Parathyroid adenoma (tissue), 2 donors: Measurements from ENCODE around the gene TRMT10B.

Experiments used
- H2AFZ ChIP-seq: fragments of 300-600 bp; sonication (generic); one replicate; pipeline ENCODE4 v1.7.0; 2017; ENCODE audit warnings: antibody characterized with exemption, mild to moderate bottlenecking
- H3K27ac ChIP-seq: fragments of 300-600 bp; sonication (generic); one replicate; pipeline ENCODE4 v1.7.0; 2017
- H3K27me3 ChIP-seq: fragments of 300-600 bp; sonication (generic); one replicate; pipeline ENCODE4 v1.7.0; 2017; ENCODE audit warnings: low read length; ENCODE audit not compliant: control insufficient read depth, insufficient read depth
- H3K36me3 ChIP-seq: fragments of 300-600 bp; sonication (generic); one replicate; pipeline ENCODE4 v1.7.0; 2017; ENCODE audit warnings: low read length; ENCODE audit not compliant: control insufficient read depth, insufficient read depth
- H3K4me1 ChIP-seq: fragments of 300-600 bp; sonication (generic); one replicate; pipeline ENCODE4 v1.7.0; 2017; ENCODE audit warnings: control low read depth
- H3K4me2 ChIP-seq: fragments of 300-600 bp; sonication (generic); one replicate; pipeline ENCODE4 v1.7.0; 2017; ENCODE audit warnings: low read length
- H3K4me3 ChIP-seq: fragments of 300-600 bp; sonication (generic); one replicate; pipeline ENCODE4 v1.7.0; 2017; ENCODE audit warnings: low read depth, low read length
- H3K79me2 ChIP-seq: fragments of 300-600 bp; sonication (generic); one replicate; pipeline ENCODE4 v1.7.0; 2017; ENCODE audit warnings: control low read depth
- H3K9ac ChIP-seq: fragments of 300-600 bp; sonication (generic); one replicate; pipeline ENCODE4 v1.7.0; 2017; ENCODE audit warnings: mild to moderate bottlenecking
- H3K9me3 ChIP-seq: fragments of 300-600 bp; sonication (generic); one replicate; pipeline ENCODE4 v1.7.0; 2017; ENCODE audit warnings: low read length; ENCODE audit not compliant: control insufficient read depth
- TF ChIP-seq, protein P1 (sequence below): fragments of 300-600 bp; sonication (generic); IDR thresholded peaks from one replicate; pipeline ENCODE4 v1.7.0; 2017; ENCODE audit warnings: antibody characterized with exemption, mild to moderate bottlenecking
- donor health status: primary hyperparathyroidism.

The TRMT10B gene

DNA sequence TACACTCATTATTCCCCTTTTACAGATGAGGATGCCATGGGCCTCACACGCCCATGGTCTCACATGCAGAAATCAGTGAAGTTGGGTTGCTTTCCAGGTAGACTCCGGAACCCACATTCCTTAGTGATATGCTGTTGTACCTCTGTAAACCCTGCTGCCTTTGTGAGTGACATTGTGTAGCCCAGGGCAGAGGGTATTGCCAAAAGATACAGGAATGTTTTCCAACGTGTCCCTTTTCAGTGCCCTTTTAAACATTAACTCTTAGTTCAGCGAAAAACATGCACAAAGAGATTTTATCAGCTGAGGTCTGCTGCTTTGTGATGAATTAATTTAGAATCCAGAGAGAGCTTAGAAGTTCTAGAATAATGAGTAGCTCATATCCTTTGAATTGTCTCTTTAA is 38.3 kb upstream of the TRMT10B start:
- Histone ChIP-seq H3K27me3 (no peaks in the 10 kb centered on the region), H3K79me2 (no peaks in the 10 kb centered on the region), H3K36me3 (no peaks in the 10 kb centered on the region), H2AFZ (no peak overlapping the region), H3K4me2 (peak overlapping the region; percentile 9), H3K27ac (no peak overlapping the region), H3K9me3 (no peaks in the 10 kb centered on the region), H3K9ac (no peak overlapping the region), H3K4me1 (no peaks in the 10 kb centered on the region), H3K4me3 (no peak overlapping the region)
- TF ChIP-seq, protein P1, sequence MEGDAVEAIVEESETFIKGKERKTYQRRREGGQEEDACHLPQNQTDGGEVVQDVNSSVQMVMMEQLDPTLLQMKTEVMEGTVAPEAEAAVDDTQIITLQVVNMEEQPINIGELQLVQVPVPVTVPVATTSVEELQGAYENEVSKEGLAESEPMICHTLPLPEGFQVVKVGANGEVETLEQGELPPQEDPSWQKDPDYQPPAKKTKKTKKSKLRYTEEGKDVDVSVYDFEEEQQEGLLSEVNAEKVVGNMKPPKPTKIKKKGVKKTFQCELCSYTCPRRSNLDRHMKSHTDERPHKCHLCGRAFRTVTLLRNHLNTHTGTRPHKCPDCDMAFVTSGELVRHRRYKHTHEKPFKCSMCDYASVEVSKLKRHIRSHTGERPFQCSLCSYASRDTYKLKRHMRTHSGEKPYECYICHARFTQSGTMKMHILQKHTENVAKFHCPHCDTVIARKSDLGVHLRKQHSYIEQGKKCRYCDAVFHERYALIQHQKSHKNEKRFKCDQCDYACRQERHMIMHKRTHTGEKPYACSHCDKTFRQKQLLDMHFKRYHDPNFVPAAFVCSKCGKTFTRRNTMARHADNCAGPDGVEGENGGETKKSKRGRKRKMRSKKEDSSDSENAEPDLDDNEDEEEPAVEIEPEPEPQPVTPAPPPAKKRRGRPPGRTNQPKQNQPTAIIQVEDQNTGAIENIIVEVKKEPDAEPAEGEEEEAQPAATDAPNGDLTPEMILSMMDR = no peak

DNA sequence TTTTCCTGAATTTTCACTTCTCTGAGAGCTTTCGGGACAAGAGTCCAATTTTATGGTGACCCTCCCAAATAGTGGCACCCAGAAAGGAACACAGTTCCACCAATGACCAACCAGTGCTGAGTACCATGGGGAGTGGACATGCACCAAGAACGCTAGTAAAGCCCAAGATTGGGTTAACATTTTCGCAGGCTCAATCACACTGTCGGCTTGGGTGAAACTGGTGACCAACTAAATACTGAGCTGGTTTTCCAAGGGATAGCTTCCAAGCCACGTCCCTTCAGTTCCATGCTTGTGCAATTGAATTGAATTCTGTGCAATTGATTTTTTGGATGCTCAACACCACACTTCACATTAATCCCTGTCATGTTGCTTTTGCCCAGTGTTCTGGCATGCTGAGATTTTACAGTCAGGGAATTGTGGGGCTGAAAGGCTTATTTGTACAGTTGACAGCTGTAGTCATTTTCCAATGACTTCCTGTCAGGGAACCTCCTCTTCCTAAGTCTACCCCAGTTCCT is 37.6 kb upstream of the TRMT10B start:
- Histone ChIP-seq H3K36me3 (no peaks in the 10 kb centered on the region), H3K4me2 (no peak overlapping the region), H2AFZ (no peak overlapping the region), H3K4me3 (no peak overlapping the region), H3K9ac (no peak overlapping the region), H3K27ac (no peak overlapping the region), H3K79me2 (no peaks in the 10 kb centered on the region), H3K9me3 (no peaks in the 10 kb centered on the region), H3K4me1 (no peaks in the 10 kb centered on the region), H3K27me3 (no peaks in the 10 kb centered on the region)
- TF ChIP-seq, protein P1 = no peak

DNA sequence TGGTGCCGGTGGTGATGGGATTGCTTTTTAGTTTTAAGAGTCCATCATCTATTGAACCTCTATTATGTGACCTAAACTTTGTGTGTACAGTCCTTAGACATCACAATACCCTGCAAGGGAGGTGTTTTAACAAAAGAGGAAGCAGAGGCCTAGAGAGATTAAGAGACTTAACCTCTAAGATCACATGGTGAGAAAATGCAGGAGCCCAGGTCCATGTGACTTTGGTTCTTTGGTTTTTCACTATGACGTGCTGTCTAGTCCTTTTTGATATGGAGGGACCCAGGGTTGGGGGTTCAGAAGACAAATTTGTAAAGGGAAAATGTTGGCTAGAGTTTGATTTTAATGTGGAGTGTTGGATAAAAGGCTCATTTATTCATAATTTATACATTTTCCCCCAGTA is 34.1 kb upstream of the TRMT10B start:
- no peaks in the 10 kb centered on the region for H3K36me3 ChIP-seq

DNA sequence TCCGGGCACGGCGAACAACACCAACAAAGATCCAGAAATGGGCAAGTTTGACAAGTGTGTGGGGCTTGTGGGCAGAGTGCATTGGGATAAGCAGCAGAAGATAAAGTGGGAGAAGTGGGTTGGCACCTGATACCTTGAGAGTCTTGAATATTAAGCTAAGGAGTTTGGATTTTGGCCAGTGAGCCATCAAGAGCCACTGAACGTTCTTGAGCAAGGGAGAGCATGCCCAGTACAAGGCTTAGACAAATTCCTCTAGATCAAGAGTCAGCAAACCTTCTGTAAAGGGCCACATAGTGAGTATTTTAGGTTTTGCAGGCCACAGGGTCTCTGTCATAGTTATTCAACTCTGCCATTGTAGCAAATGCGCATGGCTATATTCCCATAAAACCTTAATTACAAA is 26.6 kb upstream of the TRMT10B start:
- Histone ChIP-seq H3K36me3 (no peaks in the 10 kb centered on the region), H3K9ac (no peak overlapping the region), H3K4me2 (no peak overlapping the region), H3K4me1 (no peaks in the 10 kb centered on the region), H3K79me2 (no peaks in the 10 kb centered on the region), H3K9me3 (no peaks in the 10 kb centered on the region), H3K27ac (no peak overlapping the region), H2AFZ (no peak overlapping the region), H3K4me3 (no peak overlapping the region), H3K27me3 (no peaks in the 10 kb centered on the region)
- TF ChIP-seq, protein P1 = no peak

More for the DNA sequence above, 34.1 kb upstream of the TRMT10B start:
- H3K27me3 ChIP-seq = no peaks in the 10 kb centered on the region
- H3K9ac ChIP-seq = no peak overlapping the region
- H3K4me1 ChIP-seq = no peaks in the 10 kb centered on the region
- H3K9me3 ChIP-seq = no peaks in the 10 kb centered on the region
- H3K27ac ChIP-seq = no peak overlapping the region
- H2AFZ ChIP-seq = no peak overlapping the region
- H3K4me3 ChIP-seq = no peak overlapping the region
- no peak overlapping the region for H3K4me2 ChIP-seq
- TF ChIP-seq, protein P1 = no peak
- H3K79me2 ChIP-seq = no peaks in the 10 kb centered on the region

DNA sequence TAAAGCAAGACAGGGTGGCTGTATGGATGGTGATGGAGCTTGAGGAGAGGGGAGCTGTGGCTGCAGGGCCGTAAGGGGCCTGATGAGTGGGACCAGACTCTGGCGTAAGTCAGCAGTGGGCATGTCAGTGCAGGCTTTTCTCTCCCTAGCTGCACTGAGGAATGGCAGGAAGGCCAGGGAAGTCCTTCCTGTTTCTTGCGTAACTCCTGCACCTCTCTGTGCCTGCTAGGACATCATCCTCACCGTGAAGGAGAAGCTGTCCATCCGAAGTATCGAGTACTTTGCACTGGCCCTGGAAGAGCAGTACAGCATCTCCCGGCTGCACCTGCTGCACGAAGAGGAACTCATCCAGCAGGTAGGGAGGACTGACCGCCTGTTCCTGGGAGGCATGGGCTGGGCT is 24.1 kb upstream of the TRMT10B start:
- Histone ChIP-seq H2AFZ (no peak overlapping the region), H3K9me3 (no peaks in the 10 kb centered on the region), H3K79me2 (no peaks in the 10 kb centered on the region), H3K27ac (no peak overlapping the region), H3K4me1 (no peaks in the 10 kb centered on the region), H3K4me2 (no peak overlapping the region), H3K27me3 (no peaks in the 10 kb centered on the region), H3K9ac (no peak overlapping the region), H3K36me3 (no peaks in the 10 kb centered on the region), H3K4me3 (no peak overlapping the region)
- TF ChIP-seq, protein P1 = no peak
